KOPT-K1 (cell line): Measurements from ENCODE around the gene RAB11FIP5.
"Not testable (repeated sequence)": the region's sequence is repeated elsewhere in the genome, so short reads cannot be mapped to it uniquely, and the experiment has no call there.

Experiments used
- H3K27ac ChIP-seq: fragments of 200-600 bp; sonication (generic); 2 replicates; pipeline ENCODE4 v1.5.1; 2016; ENCODE audit warnings: antibody characterized with exemption, mild to moderate bottlenecking, low read depth, low read length; ENCODE audit not compliant: poor library complexity, severe bottlenecking
- H3K36me3 ChIP-seq: fragments of 200-600 bp; sonication (generic); 2 replicates; pipeline ENCODE4 v1.5.1; 2017; ENCODE audit warnings: antibody characterized with exemption, mild to moderate bottlenecking, low read length, moderate library complexity; ENCODE audit not compliant: insufficient read depth
- H3K9me3 ChIP-seq: fragments of 200-600 bp; sonication (generic); 2 replicates; pipeline ENCODE4 v1.5.1; 2017; ENCODE audit warnings: antibody characterized with exemption, low read length, mild to moderate bottlenecking; ENCODE audit not compliant: insufficient read depth, poor library complexity, severe bottlenecking

The RAB11FIP5 gene

DNA sequence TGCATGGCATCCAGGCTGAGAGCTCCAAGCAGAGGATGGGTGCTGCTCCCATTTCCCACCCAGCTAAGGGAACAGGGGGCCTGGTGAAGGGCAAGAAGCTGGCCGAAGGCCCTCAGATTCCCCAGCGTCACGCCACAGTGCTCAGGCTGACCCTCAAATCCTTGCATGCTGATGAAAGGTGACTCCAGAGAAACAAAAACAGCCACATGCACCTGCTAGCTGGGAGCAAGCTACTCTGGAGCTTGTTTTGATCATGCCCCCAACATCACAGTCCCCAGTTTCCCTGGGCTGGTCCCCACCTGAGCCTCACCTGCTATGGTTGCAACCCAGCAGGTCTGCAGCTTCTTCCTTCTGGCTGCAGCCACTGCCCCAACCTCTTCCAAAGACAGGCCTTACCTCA lies 13.3 kb downstream of the RAB11FIP5 start:
- Histone ChIP-seq H3K27ac (no peak overlapping the region), H3K9me3 (no peaks in the 10 kb centered on the region), H3K36me3 (no peaks in the 10 kb centered on the region)

DNA sequence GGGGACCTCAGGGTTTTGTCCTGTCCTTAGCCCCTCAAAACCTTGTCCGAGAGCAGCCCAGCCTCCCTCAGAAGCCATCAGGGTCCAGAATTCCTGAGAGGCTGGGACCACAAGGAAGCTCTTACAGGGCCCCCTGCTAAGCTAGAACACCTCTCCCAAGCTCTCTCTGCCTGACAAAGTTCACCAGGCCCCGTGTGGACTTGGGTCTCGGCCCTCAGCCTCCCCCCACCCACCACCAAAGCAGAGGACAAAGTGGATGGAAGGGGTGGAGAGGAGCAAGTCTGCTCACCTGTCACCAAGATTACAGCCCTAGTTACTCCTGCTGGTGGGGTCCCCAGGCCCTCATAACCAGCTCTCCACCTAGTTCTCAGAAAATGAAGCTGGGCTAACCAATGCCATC lies 16.8 kb downstream of the RAB11FIP5 start:
- Histone ChIP-seq H3K27ac (no peak overlapping the region), H3K36me3 (no peaks in the 10 kb centered on the region), H3K9me3 (no peaks in the 10 kb centered on the region)

- H3K27ac ChIP-seq, H3K9me3 ChIP-seq, H3K36me3 ChIP-seq: not testable (repeated sequence)
Observed at GRCh38 chr2:73093601-73094218, 19.0 kb downstream of the RAB11FIP5 start.

DNA sequence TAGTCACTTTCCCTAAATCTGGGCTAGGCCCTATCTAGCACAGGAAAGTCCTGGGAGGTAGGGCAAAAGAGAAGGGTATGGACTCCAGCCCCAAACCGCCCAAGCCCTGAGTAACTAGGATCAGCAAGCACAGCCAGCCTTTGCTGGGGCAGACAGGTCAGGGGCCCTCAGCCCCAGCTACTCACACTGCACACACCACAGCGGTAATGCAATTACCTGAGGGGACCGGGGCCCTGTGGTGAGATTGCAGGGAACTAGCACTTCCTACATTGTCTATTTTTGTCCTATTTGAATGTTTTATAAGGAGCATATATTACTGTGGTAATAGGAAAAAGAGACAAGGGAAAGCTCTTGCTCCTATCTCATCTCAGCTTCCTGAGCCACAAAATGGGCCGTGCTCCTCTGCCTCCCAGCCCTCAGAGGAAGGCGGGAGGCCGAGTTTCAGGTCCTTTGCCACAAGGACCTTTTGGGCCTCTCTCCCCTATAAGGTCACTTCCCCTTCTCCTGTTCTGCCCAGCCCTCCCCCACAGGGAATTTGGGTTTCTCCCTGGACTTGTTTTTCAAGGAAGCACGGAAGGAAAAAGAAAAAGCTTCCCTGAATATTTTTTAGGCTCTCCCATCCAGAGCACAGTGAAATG lies 20.5 kb downstream of the RAB11FIP5 start:
- H3K36me3 ChIP-seq: no peaks in the 10 kb centered on the region
- H3K27ac ChIP-seq: no peak overlapping the region

DNA sequence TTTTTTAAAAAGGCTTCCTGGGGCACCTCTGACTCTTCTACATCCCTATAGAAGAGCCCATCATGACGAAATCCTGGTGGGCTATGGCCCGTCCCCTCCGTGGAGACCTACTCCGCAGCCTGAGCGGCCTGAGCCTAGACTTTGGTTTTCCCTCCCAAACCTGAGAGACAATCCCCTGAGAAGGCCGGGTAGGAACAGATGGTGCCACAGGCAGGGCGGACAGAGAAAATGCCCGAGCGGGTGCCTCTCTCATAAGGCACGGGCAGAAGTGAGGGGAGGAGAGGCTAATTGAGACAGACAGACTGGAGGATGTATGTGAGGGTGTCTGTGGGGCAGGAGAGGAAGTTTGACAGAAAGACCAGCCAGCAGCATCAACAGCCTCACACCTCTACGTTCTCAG lies 21.1 kb downstream of the RAB11FIP5 start:
- no peaks in the 10 kb centered on the region for H3K36me3 ChIP-seq
- H3K27ac ChIP-seq: no peak overlapping the region
- H3K9me3 ChIP-seq: no peaks in the 10 kb centered on the region

More for the DNA sequence above, 20.5 kb downstream of the RAB11FIP5 start:
- no peaks in the 10 kb centered on the region for H3K9me3 ChIP-seq

DNA sequence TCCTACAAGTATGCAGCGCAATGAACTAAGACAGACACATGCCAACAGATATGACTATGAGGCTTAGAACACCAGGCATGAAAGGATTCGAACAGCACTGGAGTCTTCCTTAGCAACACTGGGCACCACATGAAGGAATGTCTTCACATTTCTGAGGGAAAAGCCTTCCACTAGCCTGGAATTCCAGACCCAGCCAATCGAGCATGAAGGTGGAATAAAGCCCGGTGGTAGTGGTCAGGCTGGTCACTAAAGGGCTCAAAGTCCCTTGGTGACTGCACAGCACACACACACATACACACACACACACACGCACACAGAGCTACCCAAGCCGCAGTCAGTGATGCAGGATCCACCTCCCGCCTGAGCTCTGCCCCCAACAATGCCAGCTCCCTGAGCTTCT lies 21.6 kb downstream of the RAB11FIP5 start:
- no peaks in the 10 kb centered on the region for H3K9me3 ChIP-seq
- no peaks in the 10 kb centered on the region for H3K36me3 ChIP-seq
- no peak overlapping the region for H3K27ac ChIP-seq

DNA sequence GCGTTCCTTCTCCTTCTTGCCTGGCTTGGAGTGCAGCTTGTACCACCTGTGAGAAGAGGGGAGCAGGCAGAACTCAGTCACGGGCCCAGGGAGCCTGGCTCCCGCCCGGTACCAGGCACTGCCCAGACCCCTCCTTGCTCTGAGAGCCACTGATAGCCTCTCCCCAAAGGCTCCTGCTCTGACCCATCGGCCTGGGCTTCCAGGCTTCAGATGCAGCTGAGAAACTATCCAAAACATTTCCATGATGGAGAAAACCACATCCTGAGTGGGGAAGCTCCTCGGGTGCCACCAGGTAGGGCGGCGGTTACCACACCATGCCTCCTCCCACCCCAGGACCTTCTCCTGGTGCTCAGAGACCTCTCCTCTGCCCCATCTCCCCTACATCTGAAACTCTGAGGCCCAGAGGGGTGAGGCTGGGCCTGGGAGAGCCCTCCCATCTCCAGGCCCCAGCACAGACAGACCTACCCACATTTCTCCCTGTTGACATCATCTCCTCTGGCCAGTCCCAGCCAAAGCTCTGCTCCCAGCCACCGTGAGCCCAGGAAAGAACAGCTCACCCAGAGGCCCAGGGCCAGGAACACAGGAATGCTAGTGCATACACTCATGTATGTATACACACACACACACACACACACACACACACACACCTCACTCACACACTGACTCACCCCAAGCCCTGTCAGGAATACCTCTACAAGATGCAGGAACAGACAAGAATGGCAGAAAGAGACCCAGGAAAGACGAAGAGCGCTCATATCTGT lies 23.3 kb downstream of the RAB11FIP5 start:
- no peaks in the 10 kb centered on the region for H3K36me3 ChIP-seq
- H3K9me3 ChIP-seq: no peaks in the 10 kb centered on the region
- H3K27ac ChIP-seq: no peak overlapping the region

- H3K36me3 ChIP-seq: no peaks in the 10 kb centered on the region
- H3K9me3 ChIP-seq: no peaks in the 10 kb centered on the region
- no peak overlapping the region for H3K27ac ChIP-seq
Observed at GRCh38 chr2:73088703-73089102, 24.0 kb downstream of the RAB11FIP5 start.

DNA sequence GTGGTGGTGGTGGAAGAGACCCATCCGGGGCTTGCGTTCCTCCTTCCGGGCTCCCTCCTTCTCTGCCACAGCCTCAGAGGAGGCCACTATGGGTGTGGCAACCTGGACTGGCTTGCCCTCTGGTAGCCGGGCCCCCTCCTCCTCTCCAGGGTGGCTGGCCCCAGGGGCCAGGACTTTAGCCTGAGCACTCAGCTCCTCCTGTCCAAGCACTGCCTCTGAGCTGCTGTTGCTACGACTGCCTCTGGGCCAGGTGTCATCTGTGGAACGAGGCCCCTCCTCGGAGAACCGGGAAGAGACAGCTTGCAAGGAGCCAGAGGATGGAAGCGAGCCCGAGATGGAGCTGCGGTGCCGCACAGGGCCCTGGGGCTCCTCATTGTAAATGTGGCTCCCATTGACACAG lies 24.5 kb downstream of the RAB11FIP5 start:
- Histone ChIP-seq H3K36me3 (no peaks in the 10 kb centered on the region), H3K27ac (no peak overlapping the region), H3K9me3 (no peaks in the 10 kb centered on the region)

DNA sequence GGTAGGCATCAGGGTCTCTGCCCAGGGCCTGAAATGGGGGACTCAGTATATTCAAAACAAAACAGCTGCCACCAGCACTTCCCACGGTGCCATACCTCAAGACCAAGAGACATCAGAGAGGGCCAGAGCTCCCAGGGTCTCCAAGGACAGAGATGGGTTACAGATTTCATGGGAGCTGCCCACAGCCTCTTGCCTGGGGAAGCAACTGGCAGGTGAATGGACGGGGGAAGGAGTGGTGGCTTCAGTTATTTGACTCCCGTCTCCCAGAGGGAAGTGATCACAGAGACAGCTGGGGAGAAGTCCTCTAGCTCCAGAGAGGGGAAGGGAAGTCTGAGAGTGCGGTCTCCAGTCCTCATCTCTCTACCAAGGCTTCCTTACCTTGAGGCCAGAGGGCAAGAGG lies 25.4 kb downstream of the RAB11FIP5 start:
- H3K9me3 ChIP-seq: no peaks in the 10 kb centered on the region
- no peak overlapping the region for H3K27ac ChIP-seq
- no peaks in the 10 kb centered on the region for H3K36me3 ChIP-seq

DNA sequence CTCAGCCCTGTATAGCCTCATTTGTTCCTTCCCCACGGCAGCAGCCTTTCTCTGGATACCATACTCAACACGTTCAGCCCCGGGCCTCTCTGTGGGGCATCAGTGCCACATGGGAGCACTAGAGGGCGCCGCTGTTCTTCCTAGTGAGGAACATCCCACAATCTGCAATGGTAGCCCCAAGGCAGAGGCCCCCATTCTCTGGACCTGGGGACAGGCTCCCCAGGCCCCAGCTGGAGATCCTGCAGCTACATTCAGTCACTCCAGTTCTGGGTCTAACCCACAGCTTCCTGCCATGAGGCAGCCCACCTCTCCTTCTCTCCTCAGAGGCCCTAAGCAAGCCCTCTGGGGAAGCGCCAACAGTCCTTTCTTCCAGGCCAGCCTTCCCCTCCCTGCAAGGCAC lies 27.1 kb downstream of the RAB11FIP5 start:
- H3K9me3 ChIP-seq: no peaks in the 10 kb centered on the region
- H3K36me3 ChIP-seq: no peaks in the 10 kb centered on the region

DNA sequence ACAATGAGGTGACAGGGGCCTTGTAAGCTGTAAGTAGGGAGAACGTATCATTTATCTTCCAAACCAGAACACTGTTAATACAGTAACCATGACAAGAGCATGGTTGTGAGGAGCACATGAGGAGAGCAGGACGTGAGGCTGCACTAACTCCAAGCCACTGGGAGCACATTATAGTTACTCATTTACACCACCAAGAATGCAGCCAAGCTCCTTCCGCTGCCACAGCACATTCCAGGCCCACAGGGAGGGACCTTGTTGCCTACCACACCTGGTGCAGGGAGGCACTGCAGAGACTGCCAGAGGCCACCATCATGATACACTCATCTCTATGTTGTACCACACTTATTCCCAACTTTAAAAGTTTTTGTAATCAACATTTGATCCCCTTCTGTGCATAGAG lies 27.8 kb downstream of the RAB11FIP5 start:
- H3K27ac ChIP-seq: no peak overlapping the region
- no peaks in the 10 kb centered on the region for H3K36me3 ChIP-seq
- H3K9me3 ChIP-seq: no peaks in the 10 kb centered on the region

More for the DNA sequence above, 27.1 kb downstream of the RAB11FIP5 start:
- no peak overlapping the region for H3K27ac ChIP-seq

DNA sequence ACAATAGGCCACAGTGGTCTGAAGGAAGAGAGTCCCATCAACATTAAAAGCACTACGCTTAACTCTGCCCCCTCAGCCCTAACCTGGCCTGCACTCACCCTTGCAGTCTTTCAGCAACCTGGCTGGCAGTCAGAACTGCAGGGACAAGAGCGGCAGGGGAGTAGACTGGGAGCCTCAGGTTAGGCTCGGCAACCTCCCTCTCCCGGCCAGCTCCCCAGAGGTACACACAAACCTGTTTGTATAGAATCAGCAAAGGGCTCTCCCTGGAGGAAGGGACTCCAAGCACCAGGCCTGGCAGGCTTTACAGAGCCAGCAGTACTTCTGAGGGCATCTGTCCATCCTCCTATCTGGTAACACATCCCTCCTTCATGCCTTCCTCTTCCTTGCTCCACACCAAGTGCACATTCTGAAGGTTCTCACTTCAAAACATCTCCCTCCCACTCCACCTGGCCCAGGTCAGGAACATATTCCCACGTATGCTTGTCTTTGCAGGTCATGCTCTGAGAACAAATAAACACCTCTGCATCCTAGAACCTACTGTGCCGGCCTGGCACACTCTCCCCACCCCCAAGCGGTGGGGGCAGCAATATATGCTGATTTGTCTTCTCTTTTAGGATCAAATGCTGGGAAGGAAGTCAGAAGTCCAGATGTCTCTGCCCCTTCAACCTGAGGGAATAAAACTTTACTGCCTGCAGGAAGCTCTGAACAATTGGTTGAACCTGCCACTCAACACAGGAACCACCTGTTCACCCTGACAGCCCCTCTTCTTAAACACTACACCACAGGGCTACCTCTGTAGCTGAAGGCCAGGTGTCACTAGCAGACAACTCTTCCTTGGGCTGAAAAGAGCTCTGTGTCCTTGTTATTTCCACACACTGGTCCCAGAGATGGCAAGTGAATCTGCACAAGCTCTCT lies 28.6 kb downstream of the RAB11FIP5 start:
- no peaks in the 10 kb centered on the region for H3K36me3 ChIP-seq
- H3K9me3 ChIP-seq: no peaks in the 10 kb centered on the region
- no peak overlapping the region for H3K27ac ChIP-seq

- Histone ChIP-seq H3K36me3 (no peaks in the 10 kb centered on the region), H3K27ac (no peak overlapping the region), H3K9me3 (no peaks in the 10 kb centered on the region)
Observed at GRCh38 chr2:73082523-73083410, 30.0 kb downstream of the RAB11FIP5 start.
